GM19463 (cell line): Measurements from ENCODE around the gene INSIG2.
"Not testable (repeated sequence)": the region's sequence is repeated elsewhere in the genome, so short reads cannot be mapped to it uniquely, and the experiment has no call there.

Experiments used
- ATAC-seq: cut with Tn5 transposase; IDR thresholded peaks from one replicate; pipeline ENCODE4 v1.9.1; 2021; ENCODE audit warnings: mild to moderate bottlenecking, moderate library complexity; ENCODE audit not compliant: unreplicated experiment

The INSIG2 gene

GRCh38 chr2:118059919-118060478 is 28.3 kb upstream of the INSIG2 start:
- ATAC-seq = peak; percentile 21

GRCh38 chr2:118061135-118061955 is 26.9 kb upstream of the INSIG2 start:
- ATAC-seq = peak; percentile 67

- ATAC-seq = no peak
Observed at GRCh38 chr2:118062048-118062447, 26.2 kb upstream of the INSIG2 start.

- no peak for ATAC-seq
Observed at GRCh38 chr2:118062669-118063068, 25.6 kb upstream of the INSIG2 start.

GRCh38 chr2:118065015-118065706 is 23.1 kb upstream of the INSIG2 start:
- ATAC-seq = no peak

GRCh38 chr2:118065921-118066511 is 22.3 kb upstream of the INSIG2 start:
- no peak for ATAC-seq

GRCh38 chr2:118077636-118078247 is 10.5 kb upstream of the INSIG2 start:
- no peak for ATAC-seq

- ATAC-seq = no peak
Observed at GRCh38 chr2:118078734-118079133, 9.5 kb upstream of the INSIG2 start.

- ATAC-seq = no peak
Observed at GRCh38 chr2:118084491-118085089, 3.7 kb upstream of the INSIG2 start.

GRCh38 chr2:118085173-118086023 is 2.9 kb upstream of the INSIG2 start:
- no peak for ATAC-seq

- no peak for ATAC-seq
Observed at GRCh38 chr2:118086024-118086633, 2.1 kb upstream of the INSIG2 start.

- ATAC-seq = peak; percentile 24
Observed at GRCh38 chr2:118089139-118089800, 999 bp downstream of the INSIG2 start.

GRCh38 chr2:118090387-118091139 is 2.3 kb downstream of the INSIG2 start:
- no peak for ATAC-seq

GRCh38 chr2:118091140-118091478 is 2.8 kb downstream of the INSIG2 start:
- no peak for ATAC-seq

- ATAC-seq = no peak
Observed at GRCh38 chr2:118091631-118092030, 3.4 kb downstream of the INSIG2 start.

GRCh38 chr2:118094102-118094501 is 5.8 kb downstream of the INSIG2 start:
- ATAC-seq = not testable (repeated sequence)

- no peak for ATAC-seq
Observed at GRCh38 chr2:118094503-118094902, 6.2 kb downstream of the INSIG2 start.

GRCh38 chr2:118095610-118096009 is 7.3 kb downstream of the INSIG2 start:
- ATAC-seq = no peak
